Limb (tissue), 2 donors: ENCODE measurements around the gene GNPDA1.
"Not testable (repeated sequence)": the region's sequence is repeated elsewhere in the genome, so short reads cannot be mapped to it uniquely, and the experiment has no call there.

Experiments used
- DNase-seq, 2 donors: peaks; one replicate each; pipeline ENCODE4 v3.0.0-alpha.2; 2016; ENCODE audit errors: extremely low spot score in 2 of 2

GNPDA1 gene

GRCh38 chr5:142012792-142013388 is at the start of gene GNPDA1:
Gene GNPDA1 (minus strand): TSS chr5:142013027. CDS start chr5:142012035, 992 bp downstream.
- DNase-seq, result peak; percentile 54 to 85

- no peak for DNase-seq
Observed at GRCh38 chr5:142059304-142059940, 46.6 kb upstream of the GNPDA1 start.

GRCh38 chr5:142057697-142058056 is 44.9 kb upstream of the GNPDA1 start:
- DNase-seq, result no peak

- no peak for DNase-seq
Observed at GRCh38 chr5:142056816-142057696, 44.2 kb upstream of the GNPDA1 start.

GRCh38 chr5:142055301-142055700 is 42.5 kb upstream of the GNPDA1 start:
- no peak for DNase-seq

GRCh38 chr5:142053426-142054151 is 40.8 kb upstream of the GNPDA1 start:
- DNase-seq, result peak in 1 of 2 donors; percentile 43

- not testable (repeated sequence) for DNase-seq
Observed at GRCh38 chr5:142052026-142052425, 39.2 kb upstream of the GNPDA1 start.

GRCh38 chr5:142048272-142048671 is 35.4 kb upstream of the GNPDA1 start:
- DNase-seq, result no peak

GRCh38 chr5:142046191-142046590 is 33.4 kb upstream of the GNPDA1 start:
- DNase-seq, result no peak

GRCh38 chr5:142040881-142041280 is 28.1 kb upstream of the GNPDA1 start:
- not testable (repeated sequence) for DNase-seq

GRCh38 chr5:142040285-142040684 is 27.5 kb upstream of the GNPDA1 start:
- no peak for DNase-seq

- DNase-seq, result no peak
Observed at GRCh38 chr5:142038735-142039134, 25.9 kb upstream of the GNPDA1 start.

- not testable (repeated sequence) for DNase-seq
Observed at GRCh38 chr5:142037599-142037998, 24.8 kb upstream of the GNPDA1 start.

GRCh38 chr5:142036918-142037317 is 24.1 kb upstream of the GNPDA1 start:
- DNase-seq, result no peak

GRCh38 chr5:142034994-142035393 is 22.2 kb upstream of the GNPDA1 start:
- no peak for DNase-seq

- not testable (repeated sequence) for DNase-seq
Observed at GRCh38 chr5:142033632-142034567, 21.1 kb upstream of the GNPDA1 start.

GRCh38 chr5:142032747-142033631 is 20.2 kb upstream of the GNPDA1 start:
- no peak for DNase-seq

GRCh38 chr5:142032150-142032549 is 19.3 kb upstream of the GNPDA1 start:
- DNase-seq, result no peak

GRCh38 chr5:142025637-142026036 is 12.8 kb upstream of the GNPDA1 start:
- no peak for DNase-seq
